Measurements from ENCODE around the gene PPP1R8.

PPP1R8 gene

DNA sequence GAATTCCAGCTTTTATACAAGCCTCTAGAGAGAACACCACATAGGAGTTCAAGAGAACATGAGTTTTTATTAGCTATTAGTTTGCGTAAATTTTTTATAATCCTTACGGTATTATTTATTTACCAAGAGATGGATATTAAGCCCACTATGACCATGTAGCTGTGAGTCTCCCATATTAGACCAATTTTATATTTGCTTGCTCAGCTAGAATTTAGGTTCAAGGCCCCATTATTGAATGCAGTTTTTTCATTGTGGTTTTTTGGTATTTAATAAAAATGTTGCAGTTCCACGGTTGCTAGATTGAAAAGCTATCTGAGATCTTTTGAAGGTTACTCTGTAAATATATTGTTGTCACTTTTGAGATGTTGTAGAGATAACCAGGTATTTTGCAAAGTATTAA is 2.9 kb downstream of the PPP1R8 start:
- Histone ChIP-seq H4K5ac (ENCODE audit: low read length) (no peak overlapping the region), H3K4ac (ENCODE audit: low read depth, low read length) (no peak overlapping the region), H3K4me1 (ENCODE audit: control insufficient read depth, low read depth, low read length) (peaks cover 8% of the 10 kb centered on the region), H3K23ac (ENCODE audit: low read length) (no peak overlapping the region), H2BK5ac (ENCODE audit: low read length) (no peak overlapping the region), H3K4me2 (ENCODE audit: low read length) (no peak overlapping the region), H3K36me3 (ENCODE audit: control insufficient read depth, insufficient read depth, low read length) (no peaks in the 10 kb centered on the region), H3K18ac (ENCODE audit: low read length) (no peak overlapping the region), H3K9ac (ENCODE audit: low read length) (no peak overlapping the region), H2BK120ac (ENCODE audit: low read depth, low read length) (no peak overlapping the region), H4K8ac (ENCODE audit: low read depth, low read length) (no peak overlapping the region), H3K4me3 (ENCODE audit: low read length) (no peak overlapping the region), H2BK15ac (replicated peaks; ENCODE audit: low read depth) (no peak overlapping the region), H3K27ac (ENCODE audit: low read depth, low read length) (no peak overlapping the region), H3K27me3 (ENCODE audit: insufficient read depth, low read length, poor library complexity) (no peaks in the 10 kb centered on the region), H3K56ac (ENCODE audit: low read length) (no peak overlapping the region), H2AK5ac (ENCODE audit: low read length) (no peak overlapping the region), H3K79me2 (ENCODE audit: control insufficient read depth, insufficient read depth, low read length) (peaks cover 29% of the 10 kb centered on the region), H3K79me1 (ENCODE audit: low read length) (peaks cover 12% of the 10 kb centered on the region)
- DNase-seq: no peak
- no CpG with 5 or more reads among the region's 3 CpGs for WGBS (ENCODE audit: extremely low coverage, insufficient coverage, low lambda C conversion rate)

DNA sequence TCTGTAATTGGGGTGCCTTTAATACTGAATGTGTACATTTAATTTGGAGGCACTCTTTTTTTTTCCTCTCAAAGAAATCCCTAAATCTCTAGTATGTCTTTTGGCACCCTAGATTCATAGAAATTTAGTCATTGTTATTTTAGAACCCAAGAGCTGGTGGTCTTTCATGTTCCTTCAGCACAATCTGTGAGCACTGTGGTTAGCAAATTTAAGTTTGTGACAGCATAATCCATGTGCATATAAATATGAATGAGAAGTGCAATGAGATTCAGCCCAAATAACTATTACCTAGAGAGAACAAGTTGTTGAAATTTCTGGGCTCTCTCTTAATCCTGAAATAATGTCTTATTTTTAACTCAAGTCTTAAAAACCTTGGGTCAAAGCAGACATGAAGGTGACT is 4.5 kb downstream of the PPP1R8 start:
- no peak overlapping the region for H3K18ac ChIP-seq (ENCODE audit: low read length)
- no peaks in the 10 kb centered on the region for H3K27me3 ChIP-seq (ENCODE audit: insufficient read depth, low read length, poor library complexity)
- H3K4me2 ChIP-seq (ENCODE audit: low read length): no peak overlapping the region
- no peak overlapping the region for H4K5ac ChIP-seq (ENCODE audit: low read length)
- H3K4ac ChIP-seq (ENCODE audit: low read depth, low read length): no peak overlapping the region
- no peak overlapping the region for H2BK5ac ChIP-seq (ENCODE audit: low read length)
- H3K27ac ChIP-seq (ENCODE audit: low read depth, low read length): no peak overlapping the region
- H2BK15ac ChIP-seq (replicated peaks; ENCODE audit: low read depth): no peak overlapping the region
- H3K79me1 ChIP-seq (ENCODE audit: low read length): peaks cover 12% of the 10 kb centered on the region
- H2BK120ac ChIP-seq (ENCODE audit: low read depth, low read length): no peak overlapping the region
- no peak overlapping the region for H2AK5ac ChIP-seq (ENCODE audit: low read length)
- H3K9ac ChIP-seq (ENCODE audit: low read length): no peak overlapping the region
- no peaks in the 10 kb centered on the region for H3K36me3 ChIP-seq (ENCODE audit: control insufficient read depth, insufficient read depth, low read length)
- no peak overlapping the region for H3K56ac ChIP-seq (ENCODE audit: low read length)
- no peak overlapping the region for H3K4me3 ChIP-seq (ENCODE audit: low read length)
- H3K23ac ChIP-seq (ENCODE audit: low read length): no peak overlapping the region
- H4K8ac ChIP-seq (ENCODE audit: low read depth, low read length): no peak overlapping the region
- H3K4me1 ChIP-seq (ENCODE audit: control insufficient read depth, low read depth, low read length): peaks cover 8% of the 10 kb centered on the region
- no peak for DNase-seq
- peaks cover 29% of the 10 kb centered on the region for H3K79me2 ChIP-seq (ENCODE audit: control insufficient read depth, insufficient read depth, low read length)

DNA sequence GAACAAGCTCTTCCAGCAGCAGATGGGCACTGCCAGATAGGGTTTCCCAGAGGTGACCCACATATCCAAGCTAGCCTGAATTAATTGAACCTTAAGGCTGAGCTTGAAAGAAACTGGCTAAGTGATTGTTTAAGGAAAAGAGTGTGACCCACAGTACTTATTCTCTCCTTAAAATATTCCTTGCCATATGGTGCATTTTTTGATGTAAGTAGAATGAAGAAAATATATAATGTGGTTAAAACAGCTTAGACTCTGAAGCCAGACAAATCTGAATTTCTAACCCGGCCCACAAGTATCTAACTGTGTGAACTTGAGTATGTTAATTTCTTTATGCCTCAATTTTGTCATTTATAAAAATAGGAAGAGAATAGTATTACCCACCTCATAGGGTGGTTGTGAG is 4.9 kb downstream of the PPP1R8 start:
- H2BK120ac ChIP-seq (ENCODE audit: low read depth, low read length): no peak overlapping the region
- no peak overlapping the region for H2BK5ac ChIP-seq (ENCODE audit: low read length)
- H2AK5ac ChIP-seq (ENCODE audit: low read length): no peak overlapping the region
- no peak overlapping the region for H3K56ac ChIP-seq (ENCODE audit: low read length)
- H3K36me3 ChIP-seq (ENCODE audit: control insufficient read depth, insufficient read depth, low read length): no peaks in the 10 kb centered on the region
- H3K79me1 ChIP-seq (ENCODE audit: low read length): peaks cover 14% of the 10 kb centered on the region
- no peak overlapping the region for H3K4ac ChIP-seq (ENCODE audit: low read depth, low read length)
- no peak overlapping the region for H3K27ac ChIP-seq (ENCODE audit: low read depth, low read length)
- H3K4me1 ChIP-seq (ENCODE audit: control insufficient read depth, low read depth, low read length): peaks cover 8% of the 10 kb centered on the region
- no CpG with 5 or more reads among the region's 1 CpG for WGBS (ENCODE audit: extremely low coverage, insufficient coverage, low lambda C conversion rate)
- H4K5ac ChIP-seq (ENCODE audit: low read length): no peak overlapping the region
- H3K79me2 ChIP-seq (ENCODE audit: control insufficient read depth, insufficient read depth, low read length): peaks cover 29% of the 10 kb centered on the region
- H3K9ac ChIP-seq (ENCODE audit: low read length): no peak overlapping the region
- no peak overlapping the region for H4K8ac ChIP-seq (ENCODE audit: low read depth, low read length)
- H3K27me3 ChIP-seq (ENCODE audit: insufficient read depth, low read length, poor library complexity): no peaks in the 10 kb centered on the region
- H3K4me2 ChIP-seq (ENCODE audit: low read length): no peak overlapping the region
- no peak overlapping the region for H2BK15ac ChIP-seq (replicated peaks; ENCODE audit: low read depth)
- H3K18ac ChIP-seq (ENCODE audit: low read length): no peak overlapping the region
- DNase-seq: no peak
- H3K23ac ChIP-seq (ENCODE audit: low read length): no peak overlapping the region
- no peak overlapping the region for H3K4me3 ChIP-seq (ENCODE audit: low read length)

DNA sequence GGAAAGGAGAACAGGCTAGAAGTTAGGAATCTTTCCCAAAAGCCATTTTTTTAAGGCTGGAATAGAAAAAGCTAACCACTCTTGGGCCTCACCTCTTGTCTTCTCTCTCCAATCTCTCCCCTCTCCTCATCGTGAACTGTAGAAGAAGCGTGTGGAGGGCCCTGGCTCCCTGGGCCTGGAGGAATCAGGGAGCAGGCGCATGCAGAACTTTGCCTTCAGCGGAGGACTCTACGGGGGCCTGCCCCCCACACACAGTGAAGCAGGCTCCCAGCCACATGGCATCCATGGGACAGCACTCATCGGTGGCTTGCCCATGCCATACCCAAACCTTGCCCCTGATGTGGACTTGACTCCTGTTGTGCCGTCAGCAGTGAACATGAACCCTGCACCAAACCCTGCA is 19.4 kb downstream of the PPP1R8 start:
- no peak overlapping the region for H2AK5ac ChIP-seq (ENCODE audit: low read length)
- H3K27me3 ChIP-seq (ENCODE audit: insufficient read depth, low read length, poor library complexity): no peaks in the 10 kb centered on the region
- no peaks in the 10 kb centered on the region for H3K79me1 ChIP-seq (ENCODE audit: low read length)
- no peak overlapping the region for H3K56ac ChIP-seq (ENCODE audit: low read length)
- H3K23ac ChIP-seq (ENCODE audit: low read length): no peak overlapping the region
- no peak overlapping the region for H3K9ac ChIP-seq (ENCODE audit: low read length)
- no peaks in the 10 kb centered on the region for H3K4me1 ChIP-seq (ENCODE audit: control insufficient read depth, low read depth, low read length)
- no peaks in the 10 kb centered on the region for H3K79me2 ChIP-seq (ENCODE audit: control insufficient read depth, insufficient read depth, low read length)
- no peak overlapping the region for H3K27ac ChIP-seq (ENCODE audit: low read depth, low read length)
- H4K5ac ChIP-seq (ENCODE audit: low read length): no peak overlapping the region
- no CpG with 5 or more reads among the region's 7 CpGs for WGBS (ENCODE audit: extremely low coverage, insufficient coverage, low lambda C conversion rate)
- H3K4ac ChIP-seq (ENCODE audit: low read depth, low read length): no peak overlapping the region
- H2BK5ac ChIP-seq (ENCODE audit: low read length): no peak overlapping the region
- H3K4me2 ChIP-seq (ENCODE audit: low read length): no peak overlapping the region
- H2BK15ac ChIP-seq (replicated peaks; ENCODE audit: low read depth): no peak overlapping the region
- peaks cover 21% of the 10 kb centered on the region for H3K36me3 ChIP-seq (ENCODE audit: control insufficient read depth, insufficient read depth, low read length)
- H3K4me3 ChIP-seq (ENCODE audit: low read length): no peak overlapping the region
- DNase-seq: no peak
- no peak overlapping the region for H4K8ac ChIP-seq (ENCODE audit: low read depth, low read length)
- no peak overlapping the region for H2BK120ac ChIP-seq (ENCODE audit: low read depth, low read length)
- H3K18ac ChIP-seq (ENCODE audit: low read length): no peak overlapping the region

DNA sequence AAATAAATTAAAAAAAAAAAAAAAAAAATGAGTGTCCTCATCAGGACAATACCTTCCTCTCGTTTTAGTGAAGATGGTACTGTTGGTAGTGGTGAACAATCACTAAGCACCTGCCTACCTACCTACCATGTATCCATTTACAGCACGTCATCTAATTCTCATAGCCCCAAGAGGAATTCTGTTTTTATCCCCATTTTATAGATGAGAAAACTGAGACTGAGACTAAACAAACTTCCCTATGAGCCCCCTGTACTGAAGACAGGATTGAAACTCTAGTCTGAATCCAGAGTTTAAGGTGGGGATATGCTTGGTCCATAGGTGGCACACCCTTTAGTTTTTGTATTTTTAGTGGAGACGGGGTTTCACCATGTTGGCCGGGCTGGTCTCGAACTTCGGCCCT is 24.5 kb downstream of the PPP1R8 start:
- no peak overlapping the region for H2BK120ac ChIP-seq (ENCODE audit: low read depth, low read length)
- no peak overlapping the region for H3K18ac ChIP-seq (ENCODE audit: low read length)
- H2BK15ac ChIP-seq (replicated peaks; ENCODE audit: low read depth): no peak overlapping the region
- no peak overlapping the region for H2AK5ac ChIP-seq (ENCODE audit: low read length)
- DNase-seq: no peak
- no peak overlapping the region for H4K5ac ChIP-seq (ENCODE audit: low read length)
- WGBS (ENCODE audit: extremely low coverage, insufficient coverage, low lambda C conversion rate): no CpG with 5 or more reads among the region's 6 CpGs
- no peaks in the 10 kb centered on the region for H3K27me3 ChIP-seq (ENCODE audit: insufficient read depth, low read length, poor library complexity)
- H3K56ac ChIP-seq (ENCODE audit: low read length): no peak overlapping the region
- H3K4me3 ChIP-seq (ENCODE audit: low read length): no peak overlapping the region
- H3K79me1 ChIP-seq (ENCODE audit: low read length): no peaks in the 10 kb centered on the region
- H2BK5ac ChIP-seq (ENCODE audit: low read length): no peak overlapping the region
- H3K9ac ChIP-seq (ENCODE audit: low read length): no peak overlapping the region
- H3K36me3 ChIP-seq (ENCODE audit: control insufficient read depth, insufficient read depth, low read length): peaks cover 8% of the 10 kb centered on the region
- H3K4me2 ChIP-seq (ENCODE audit: low read length): no peak overlapping the region
- no peak overlapping the region for H3K23ac ChIP-seq (ENCODE audit: low read length)
- no peak overlapping the region for H3K27ac ChIP-seq (ENCODE audit: low read depth, low read length)
- H3K4me1 ChIP-seq (ENCODE audit: control insufficient read depth, low read depth, low read length): no peaks in the 10 kb centered on the region
- no peak overlapping the region for H4K8ac ChIP-seq (ENCODE audit: low read depth, low read length)
- H3K4ac ChIP-seq (ENCODE audit: low read depth, low read length): no peak overlapping the region
- no peaks in the 10 kb centered on the region for H3K79me2 ChIP-seq (ENCODE audit: control insufficient read depth, insufficient read depth, low read length)

DNA sequence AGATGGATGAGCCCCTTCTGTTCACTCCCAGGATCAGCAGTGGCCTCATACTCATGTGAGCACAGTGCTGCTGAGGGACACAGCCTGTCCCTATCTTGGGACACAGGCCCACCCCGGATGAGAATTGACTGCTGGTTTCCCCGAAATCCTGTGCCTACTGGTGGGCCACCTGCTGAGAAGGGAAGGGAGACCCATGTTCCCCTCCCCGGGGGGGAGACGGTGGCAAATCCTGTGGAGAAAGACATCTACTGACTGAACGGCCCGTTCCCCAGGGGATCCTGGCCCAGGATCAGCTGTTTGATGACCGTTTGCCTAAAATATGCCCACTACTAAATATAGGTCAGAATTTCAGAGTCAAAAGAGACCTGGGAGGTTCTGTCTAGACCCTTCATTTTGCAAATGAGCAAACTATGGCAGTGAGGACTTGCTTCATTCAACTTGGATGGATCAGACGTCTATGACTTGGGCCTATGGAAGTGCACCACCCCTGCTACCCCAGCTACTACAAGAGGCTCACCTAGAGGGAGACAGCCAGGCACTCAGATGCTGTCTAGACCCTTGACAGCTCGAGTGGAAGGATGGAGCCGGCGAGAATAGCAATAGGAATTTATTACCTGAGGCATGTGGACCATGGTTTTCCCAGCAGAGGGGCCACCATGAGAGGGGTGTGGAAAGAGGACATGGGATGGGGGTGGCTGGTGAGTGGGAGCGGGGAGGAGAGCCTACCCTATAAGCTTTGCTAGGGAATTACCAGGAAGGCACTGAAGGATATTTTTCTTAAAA is 26.2 kb downstream of the PPP1R8 start:
- Histone ChIP-seq H3K18ac (ENCODE audit: low read length) (no peak overlapping the region), H2BK5ac (ENCODE audit: low read length) (no peak overlapping the region), H3K9ac (ENCODE audit: low read length) (no peak overlapping the region), H3K27ac (ENCODE audit: low read depth, low read length) (no peak overlapping the region), H2BK120ac (ENCODE audit: low read depth, low read length) (no peak overlapping the region), H4K8ac (ENCODE audit: low read depth, low read length) (no peak overlapping the region), H3K36me3 (ENCODE audit: control insufficient read depth, insufficient read depth, low read length) (peaks cover 1% of the 10 kb centered on the region), H3K4ac (ENCODE audit: low read depth, low read length) (no peak overlapping the region), H3K23ac (ENCODE audit: low read length) (no peak overlapping the region), H3K4me1 (ENCODE audit: control insufficient read depth, low read depth, low read length) (no peaks in the 10 kb centered on the region), H3K27me3 (ENCODE audit: insufficient read depth, low read length, poor library complexity) (no peaks in the 10 kb centered on the region), H3K79me2 (ENCODE audit: control insufficient read depth, insufficient read depth, low read length) (no peaks in the 10 kb centered on the region), H4K5ac (ENCODE audit: low read length) (no peak overlapping the region), H3K4me2 (ENCODE audit: low read length) (no peak overlapping the region), H2BK15ac (replicated peaks; ENCODE audit: low read depth) (no peak overlapping the region), H2AK5ac (ENCODE audit: low read length) (no peak overlapping the region), H3K4me3 (ENCODE audit: low read length) (no peak overlapping the region), H3K56ac (ENCODE audit: low read length) (no peak overlapping the region), H3K79me1 (ENCODE audit: low read length) (no peaks in the 10 kb centered on the region)
- no peak for DNase-seq
- no CpG with 5 or more reads among the region's 12 CpGs for WGBS (ENCODE audit: extremely low coverage, insufficient coverage, low lambda C conversion rate)

All from mesendoderm (in vitro differentiated cells).